Activated CD4-positive, alpha-beta T cell treated with anti-CD3 and anti-CD28 coated beads, Interleukin-2, amount 50 U/mL, for 16 hours (primary cell): Measurements from ENCODE around the gene ZNF516.

Experiments
- DNase-seq: peaks from one replicate; pipeline ENCODE4 v3.0.0-alpha.2; 2020

Gene ZNF516

DNA sequence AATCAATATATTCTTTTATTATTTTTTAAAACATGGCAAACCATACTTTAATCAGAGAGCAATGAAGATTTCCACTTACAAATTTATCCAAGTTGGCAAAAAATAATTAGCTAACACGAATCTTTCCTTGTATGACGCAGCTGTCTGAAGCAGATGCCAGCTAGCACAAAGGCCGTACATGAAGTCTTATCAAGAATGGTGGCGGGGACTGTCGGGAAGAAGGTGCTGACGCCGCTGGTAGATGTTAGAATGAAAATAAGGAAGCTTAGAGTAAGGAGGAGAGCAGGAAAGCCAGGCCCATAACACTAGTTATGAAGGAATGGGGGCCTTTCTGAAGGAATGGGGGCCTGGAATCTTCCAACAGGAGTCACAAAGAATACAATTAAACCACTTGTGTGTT, 96.7 kb downstream of the ZNF516 start:
- DNase-seq: no peak

DNA sequence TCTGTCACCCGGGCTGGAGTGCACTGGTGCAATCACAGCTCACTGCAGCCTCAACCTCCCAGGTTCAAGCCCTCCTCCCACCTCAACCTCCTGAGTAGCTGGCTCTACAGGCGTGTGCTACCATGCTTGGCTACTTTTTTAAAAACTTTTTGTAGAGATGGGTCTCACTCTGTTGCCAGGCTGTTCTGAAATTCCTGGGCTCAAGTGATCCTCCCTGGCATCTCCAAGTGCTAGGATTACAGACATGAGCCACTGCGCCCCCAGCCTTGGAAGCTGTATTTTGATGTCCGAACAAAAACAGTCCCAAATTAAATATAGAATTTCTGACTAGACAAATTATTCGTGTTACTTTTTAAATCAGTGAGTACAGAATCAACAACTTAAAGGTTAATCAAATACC, 97.4 kb downstream of the ZNF516 start:
- DNase-seq: no peak

DNA sequence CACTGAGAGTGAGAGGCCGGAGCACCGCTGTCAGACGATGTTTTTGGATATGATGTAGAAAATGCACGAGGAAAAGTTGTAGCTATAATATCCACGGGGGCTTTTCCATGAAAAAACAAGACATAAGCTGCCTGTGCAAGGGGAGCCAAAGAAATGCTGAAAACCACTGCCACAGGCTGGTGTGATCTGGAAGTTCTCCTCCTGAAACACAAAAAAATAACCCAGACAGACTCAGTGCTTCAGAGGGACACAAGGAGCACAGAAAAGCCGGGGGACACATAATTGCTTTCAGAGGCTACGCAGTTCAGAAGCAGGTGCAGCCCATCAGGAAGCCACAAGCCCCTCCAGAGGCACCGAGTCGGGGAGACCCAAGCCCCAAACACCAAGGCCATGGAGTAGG, 98.2 kb downstream of the ZNF516 start:
- DNase-seq: no peak

GRCh38 chr18:76395609-76396008, 99.4 kb downstream of the ZNF516 start:
- DNase-seq: no peak

DNA sequence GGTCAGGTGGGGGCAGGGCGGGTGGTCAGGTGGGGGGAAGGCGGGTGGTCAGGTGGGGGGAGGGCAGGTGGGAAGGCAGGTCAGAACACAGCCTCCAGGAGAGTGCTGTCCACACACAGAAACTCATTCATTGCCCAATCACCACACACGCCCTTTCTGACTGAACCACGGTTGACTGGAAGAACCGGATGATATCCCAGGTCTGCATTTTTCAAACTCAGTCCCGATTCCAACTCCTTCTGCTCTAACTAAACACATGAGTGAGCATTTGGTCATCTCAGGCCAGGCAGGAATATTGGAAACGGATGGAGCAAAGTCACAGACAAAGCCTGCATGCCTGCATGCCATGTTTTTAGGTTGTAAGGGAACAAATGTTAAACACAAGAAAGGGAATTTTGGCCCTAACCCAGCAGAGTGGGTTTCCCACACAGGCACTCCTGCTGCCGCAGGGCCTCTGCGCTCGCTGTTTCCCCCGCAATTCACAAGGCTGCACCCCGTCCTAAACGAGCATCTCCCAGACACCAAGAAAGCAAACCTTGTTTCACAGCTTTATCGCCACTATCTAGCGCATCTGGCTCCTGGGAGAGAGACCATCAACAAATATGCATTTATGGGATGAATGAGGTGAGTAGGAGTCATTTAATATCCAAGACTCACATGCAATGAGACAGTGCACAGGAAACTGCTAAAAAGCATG, 100.1 kb downstream of the ZNF516 start:
- no peak for DNase-seq

DNA sequence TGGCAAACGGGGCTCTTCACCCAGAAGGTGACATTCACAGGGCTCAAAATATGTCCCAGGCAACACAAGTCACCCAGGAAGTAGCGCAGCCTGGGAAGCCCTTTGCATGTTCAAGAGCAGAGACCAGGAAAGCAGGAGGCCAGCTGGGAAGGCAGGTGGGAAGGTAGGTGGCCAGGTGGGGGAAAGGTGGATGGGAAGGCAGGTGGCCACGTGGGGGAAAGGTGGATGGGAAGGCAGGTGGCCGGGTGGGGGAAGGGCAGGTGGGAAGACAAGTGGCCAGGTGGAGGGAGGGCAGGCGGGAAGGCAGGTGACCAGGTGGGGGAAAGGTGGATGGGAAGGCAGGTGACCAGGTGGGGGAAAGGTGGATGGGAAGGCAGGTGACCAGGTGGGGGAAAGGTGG, 102.7 kb downstream of the ZNF516 start:
- no peak for DNase-seq

DNA sequence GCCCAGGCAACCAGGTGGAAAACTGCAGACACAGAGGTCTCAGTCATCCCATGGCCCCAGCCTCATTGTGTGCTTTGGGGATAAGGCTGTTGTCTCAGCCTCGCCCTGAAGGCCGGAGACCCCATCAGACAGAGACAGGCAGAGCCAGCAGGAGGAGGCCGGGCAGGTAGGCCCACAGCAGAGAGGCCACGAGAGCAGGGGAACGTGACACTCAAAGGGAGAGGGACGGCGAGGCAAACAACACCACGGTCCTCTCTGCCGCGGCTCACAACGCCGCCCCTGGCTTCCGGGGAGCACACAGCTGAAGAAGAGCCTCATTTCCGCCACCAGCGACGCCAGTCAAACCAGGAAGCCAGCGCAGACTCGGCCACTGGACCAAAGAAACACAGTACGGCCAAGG, 103.3 kb downstream of the ZNF516 start:
- no peak for DNase-seq

- no peak for DNase-seq
Observed at GRCh38 chr18:76391038-76391437, 104.0 kb downstream of the ZNF516 start.

DNA sequence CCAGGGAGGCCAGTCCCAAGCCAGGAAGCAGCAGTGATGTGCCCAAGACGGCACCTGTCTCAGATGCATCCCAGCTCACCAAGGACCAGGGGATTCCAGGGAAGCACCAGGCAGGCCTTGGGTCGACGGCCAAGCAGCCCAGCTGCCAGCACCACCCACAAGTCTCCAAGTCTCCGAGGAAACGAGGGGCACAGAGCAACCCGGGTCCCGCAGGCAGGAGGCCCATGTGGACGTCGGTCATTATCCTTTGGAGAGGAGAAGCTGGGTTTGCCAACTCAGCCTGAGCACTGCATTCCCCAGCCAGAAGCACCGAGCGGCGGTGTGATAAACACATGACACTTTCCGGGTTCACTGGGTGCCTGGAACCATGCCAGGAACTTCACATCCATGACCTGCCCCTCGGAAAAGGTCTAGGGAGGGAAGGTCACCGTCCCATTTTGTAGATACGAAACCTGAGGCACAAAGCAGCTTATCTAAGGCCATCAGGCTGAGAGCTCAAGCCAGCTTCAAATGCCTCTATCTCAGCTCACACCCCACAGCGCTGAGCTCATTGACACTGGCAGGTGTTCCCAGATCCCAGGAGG, 104.5 kb downstream of the ZNF516 start:
- no peak for DNase-seq

DNA sequence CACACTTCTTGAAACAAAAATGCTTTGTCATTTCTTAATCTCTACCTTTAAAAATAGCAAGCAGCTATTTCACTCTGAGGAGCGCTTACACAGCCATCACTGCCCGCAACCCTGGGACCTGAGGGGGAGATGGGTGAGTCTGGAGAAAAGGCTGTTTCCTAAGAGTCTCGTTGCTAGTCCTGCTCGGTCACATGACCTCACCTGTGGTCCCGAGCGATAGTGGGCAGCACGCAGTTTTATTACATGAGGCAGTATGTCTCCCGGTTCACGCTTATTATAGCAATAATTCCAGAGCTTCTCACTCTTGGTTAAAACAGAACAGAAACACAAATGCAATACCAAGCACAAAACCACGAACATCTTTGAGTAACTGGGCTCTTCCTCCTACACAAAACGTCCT, 105.3 kb downstream of the ZNF516 start:
- DNase-seq: no peak

DNA sequence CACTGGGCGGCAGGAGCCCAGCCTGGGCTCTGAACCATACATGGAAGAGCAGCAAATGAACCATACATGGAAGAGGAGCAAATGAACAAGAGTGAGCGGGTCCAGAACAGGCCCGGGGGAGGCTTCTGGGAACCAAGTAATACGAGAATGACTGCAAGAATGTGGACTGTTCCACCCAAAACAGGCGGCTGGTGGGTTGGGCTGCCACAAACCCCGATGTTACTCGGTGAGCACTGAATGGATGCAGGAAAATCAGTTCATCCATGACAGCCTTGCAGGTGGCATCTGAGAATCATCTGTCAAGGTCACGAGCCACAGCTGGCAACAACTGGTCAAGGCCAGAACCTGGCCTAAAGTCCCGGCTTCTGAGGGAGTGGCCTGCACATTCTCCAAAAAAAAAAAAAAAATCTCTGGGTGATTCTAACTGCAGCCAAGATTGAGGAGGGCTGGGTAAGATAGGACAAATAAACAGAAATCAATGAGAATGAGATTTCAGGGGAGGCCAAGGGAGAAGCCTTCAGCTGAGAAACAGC, 106.1 kb downstream of the ZNF516 start:
- DNase-seq: no peak

DNA sequence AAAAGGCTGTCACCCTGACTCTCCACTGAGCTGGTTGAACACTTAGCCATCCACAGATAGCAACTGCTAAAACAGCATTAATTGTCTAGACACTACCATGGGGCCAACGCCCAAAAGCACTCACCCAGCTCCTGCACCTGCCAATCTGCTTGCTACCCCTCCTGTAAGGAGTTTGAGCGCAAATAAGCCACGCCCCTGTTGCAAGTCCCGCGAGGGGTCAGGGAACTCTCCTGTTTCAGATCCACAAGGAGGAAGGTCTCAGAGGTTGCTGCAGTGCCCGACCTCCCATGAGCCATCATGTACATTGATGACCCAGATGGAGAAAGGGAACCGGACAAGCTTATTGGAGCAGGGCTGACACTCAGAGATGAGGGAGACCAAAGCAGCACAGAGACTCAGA, 106.8 kb downstream of the ZNF516 start:
- no peak for DNase-seq

- no peak for DNase-seq
Observed at GRCh38 chr18:76387608-76388007, 107.4 kb downstream of the ZNF516 start.

GRCh38 chr18:76386886-76387285, 108.2 kb downstream of the ZNF516 start:
- no peak for DNase-seq

DNA sequence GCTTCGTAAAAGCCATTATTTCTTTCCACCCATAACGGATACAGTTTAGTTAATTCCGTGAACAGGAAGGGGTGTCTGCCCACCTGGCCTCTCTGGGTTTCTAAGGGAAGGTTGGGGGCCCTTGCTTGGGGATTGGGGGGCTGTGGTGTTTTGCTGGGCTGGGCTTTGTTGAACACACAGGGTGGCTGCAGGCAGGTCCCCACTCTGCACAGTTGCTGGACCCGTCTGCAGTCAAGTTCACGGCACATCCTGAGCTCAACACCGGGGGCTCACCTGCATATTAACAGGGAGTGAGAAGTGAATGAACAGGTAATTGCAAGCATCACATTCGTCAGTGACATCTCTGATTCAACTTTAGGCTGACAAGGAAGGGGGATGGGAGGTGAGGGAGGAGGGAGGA, 109.0 kb downstream of the ZNF516 start:
- DNase-seq: no peak

DNA sequence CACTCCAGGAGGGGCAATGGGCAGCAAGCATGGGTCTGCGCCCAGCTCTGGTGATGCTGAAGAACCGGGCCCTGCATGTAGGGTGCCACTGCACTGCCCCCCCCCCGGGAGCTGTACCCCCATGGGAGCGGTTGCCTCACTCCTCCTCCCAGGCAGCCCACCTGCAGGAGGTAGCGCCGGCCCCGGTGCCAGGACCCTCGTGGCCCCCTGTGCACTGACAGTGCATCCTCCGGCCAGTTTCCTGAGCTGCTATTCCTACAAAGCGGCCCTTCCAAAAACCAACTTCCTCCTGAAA, 109.4 kb downstream of the ZNF516 start:
- no peak for DNase-seq

DNA sequence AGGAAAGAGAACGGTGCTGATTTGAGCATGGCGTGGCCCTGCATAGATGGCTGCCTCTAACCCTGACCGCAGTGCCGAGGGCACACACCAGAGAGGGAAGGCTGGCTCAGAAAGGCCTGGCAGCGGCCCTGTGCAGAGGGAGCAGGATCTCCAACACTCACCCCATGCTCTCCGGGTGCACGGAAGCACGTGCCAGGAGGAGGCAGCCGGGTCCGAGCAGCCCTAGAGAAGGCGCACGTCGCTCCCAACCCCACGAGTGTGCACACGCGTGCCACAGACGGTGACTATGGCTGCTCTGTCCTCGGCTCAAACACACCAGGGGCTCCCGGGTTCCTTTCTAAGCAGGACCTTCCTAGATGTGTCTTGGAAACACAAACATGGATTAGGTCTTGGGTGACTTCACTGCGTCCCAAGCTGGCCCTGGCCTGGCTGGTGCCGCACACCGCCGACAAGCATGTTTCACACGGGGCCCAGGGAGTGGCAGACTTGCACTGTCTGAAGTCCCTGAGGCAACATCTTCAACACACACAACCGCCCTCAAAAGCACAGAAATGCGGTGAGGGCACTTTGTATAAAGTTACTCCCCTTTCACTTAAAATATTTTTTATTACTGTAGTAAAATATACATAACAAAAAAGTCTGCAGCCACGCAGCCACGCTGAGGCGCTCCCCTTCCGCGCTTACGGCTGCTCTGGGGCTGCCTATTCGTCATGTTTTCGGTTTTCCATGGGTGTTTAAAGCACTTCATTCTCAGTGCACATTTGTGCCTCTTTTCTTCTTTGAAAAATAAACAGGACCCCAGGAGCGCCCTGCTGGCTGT, 110.0 kb downstream of the ZNF516 start:
- DNase-seq: no peak

DNA sequence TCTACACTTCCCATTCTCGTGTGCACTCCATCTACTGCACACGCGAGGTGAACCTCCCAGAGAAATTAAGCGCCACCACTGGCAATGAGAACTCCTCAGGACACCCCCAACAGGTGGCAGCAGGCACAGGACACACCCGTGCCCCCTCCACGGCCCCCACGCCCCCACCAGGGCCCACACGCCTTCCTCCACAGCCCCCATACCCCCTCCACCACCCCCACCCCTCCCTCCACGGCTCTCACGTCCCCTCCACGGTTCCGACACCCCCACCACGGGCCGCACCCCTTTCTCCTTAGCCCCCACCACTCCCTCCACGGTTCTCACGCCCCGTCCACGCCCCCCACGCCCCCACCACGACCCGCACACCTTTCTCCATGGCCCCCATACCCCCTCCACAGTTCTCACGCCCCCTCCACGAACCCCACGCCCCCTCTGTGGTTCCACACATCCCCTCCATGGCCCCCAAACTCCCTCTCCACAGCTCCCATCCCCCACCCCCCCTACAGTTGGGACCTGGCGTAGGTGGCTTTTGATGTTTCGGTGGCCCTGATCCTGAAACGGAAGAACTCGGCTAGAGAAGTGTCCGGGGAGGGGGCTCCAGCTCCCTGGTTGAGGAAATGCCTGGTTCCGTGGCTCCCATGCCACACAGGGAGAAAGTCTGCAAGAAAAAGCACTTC, 110.8 kb downstream of the ZNF516 start:
- DNase-seq: no peak

DNA sequence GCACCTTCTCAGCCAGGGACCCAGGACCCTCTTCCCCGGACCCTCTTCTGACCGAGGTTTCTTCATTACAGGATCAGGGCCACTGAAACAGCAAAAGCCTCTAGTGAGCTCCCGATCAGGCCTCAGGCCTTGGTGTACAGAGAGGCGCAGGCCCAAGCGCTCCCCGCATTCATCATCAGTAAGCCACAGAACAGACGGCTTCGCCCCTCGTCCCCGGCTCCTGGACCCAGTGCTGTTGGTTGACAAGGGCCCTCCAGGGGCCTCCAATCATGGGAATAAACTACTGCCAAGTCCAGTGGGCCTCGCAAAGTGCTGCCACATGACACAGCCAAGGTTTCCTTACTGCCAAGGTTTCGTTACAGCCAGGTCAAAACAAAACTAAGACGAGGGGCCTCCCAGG, 111.4 kb downstream of the ZNF516 start:
- DNase-seq: no peak

GRCh38 chr18:76382275-76382674, 112.8 kb downstream of the ZNF516 start:
- no peak for DNase-seq

GRCh38 chr18:76380791-76381405, 114.1 kb downstream of the ZNF516 start:
- DNase-seq: peak; percentile 10

- no peak for DNase-seq
Observed at GRCh38 chr18:76380127-76380729, 114.8 kb downstream of the ZNF516 start.
